Measurements from ENCODE around the gene TMEM154. TPM values are rescaled to one million over a fixed set of nuclear protein-coding genes. Genes with fewer than 3 reads are reported as not detected.

Gene TMEM154
- total RNA-seq, 2 experiments from 2014 or later = 20.0 to 22.2 TPM

DNA sequence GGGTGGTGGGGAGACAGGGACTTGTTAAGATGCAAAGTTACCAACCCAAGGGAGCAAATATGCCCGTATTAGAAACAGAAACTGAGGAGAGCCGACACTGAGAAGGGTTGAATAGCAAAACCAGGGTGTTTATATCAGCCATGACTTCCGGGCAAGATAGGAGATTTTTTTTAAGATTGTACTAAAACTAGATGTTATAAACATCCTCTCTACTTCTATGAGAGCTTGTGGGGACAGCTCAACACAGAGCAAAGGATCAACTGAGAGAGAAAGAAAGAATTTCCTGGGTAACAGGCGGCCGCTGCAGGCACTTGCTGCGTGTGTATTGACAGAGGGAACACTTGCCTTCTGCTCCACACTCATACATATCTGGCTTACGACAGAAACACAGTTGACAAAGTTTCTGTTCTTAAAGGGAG is 94.8 kb downstream of the TMEM154 start:
- peak overlapping the region; percentile 28 for H3K27ac Mint-ChIP-seq
- H3K27me3 Mint-ChIP-seq (ENCODE audit: low read depth) = peaks cover 11% of the 10 kb centered on the region
- H3K36me3 Mint-ChIP-seq (ENCODE audit: low read depth) = no peaks in the 10 kb centered on the region
- ATAC-seq (no peak), DNase-seq (no peak)
- H3K4me3 Mint-ChIP-seq = no peak overlapping the region
- peaks cover 4% of the 10 kb centered on the region for H3K9me3 Mint-ChIP-seq (ENCODE audit: insufficient read depth)
- ChIA-PET POLR2A (interaction anchor here (1.0 kb wide), 1 partner anchor 49 kb away, joined by 7 read pairs; the partner anchor contains the start of gene FBXW7), CTCF (interaction anchor here (1.1 kb wide), 1 partner anchor 47 kb away, joined by 3 read pairs; no protein-coding TSS in a partner anchor)
- no peaks in the 10 kb centered on the region for H3K4me1 Mint-ChIP-seq (ENCODE audit: low read depth)

DNA sequence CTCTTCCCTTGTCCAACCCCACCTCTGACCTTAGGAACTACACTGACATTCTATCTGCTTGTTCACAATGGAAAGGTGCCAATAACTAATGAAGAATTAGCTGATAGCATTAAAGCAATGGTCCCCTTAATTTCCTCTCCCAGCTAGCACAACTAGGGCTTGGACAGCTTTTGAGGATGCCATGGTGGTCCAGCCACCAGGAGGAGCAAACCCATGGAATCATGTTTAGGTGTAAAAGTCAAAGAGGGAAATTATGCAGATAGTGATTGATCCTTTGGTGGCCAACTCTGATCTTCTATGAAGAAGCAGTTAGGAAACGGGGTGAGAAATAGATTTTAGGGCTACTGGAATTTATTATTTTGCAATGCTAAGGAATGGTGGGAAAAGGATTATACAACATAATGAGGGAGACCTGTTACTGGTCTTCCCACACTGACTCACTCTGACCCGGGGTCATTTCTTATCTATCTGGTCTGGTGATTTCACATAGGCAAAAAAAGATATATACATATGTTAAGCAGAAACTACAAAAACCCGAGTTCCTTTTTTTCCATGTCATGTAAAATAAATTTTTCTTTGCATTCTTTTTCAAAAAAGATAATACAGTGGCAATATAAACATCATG is 98.1 kb downstream of the TMEM154 start:
- Mint-ChIP-seq H3K36me3 (ENCODE audit: low read depth) (no peaks in the 10 kb centered on the region), H3K4me3 (no peak overlapping the region)
- CTCF ChIA-PET = no interaction called here

DNA sequence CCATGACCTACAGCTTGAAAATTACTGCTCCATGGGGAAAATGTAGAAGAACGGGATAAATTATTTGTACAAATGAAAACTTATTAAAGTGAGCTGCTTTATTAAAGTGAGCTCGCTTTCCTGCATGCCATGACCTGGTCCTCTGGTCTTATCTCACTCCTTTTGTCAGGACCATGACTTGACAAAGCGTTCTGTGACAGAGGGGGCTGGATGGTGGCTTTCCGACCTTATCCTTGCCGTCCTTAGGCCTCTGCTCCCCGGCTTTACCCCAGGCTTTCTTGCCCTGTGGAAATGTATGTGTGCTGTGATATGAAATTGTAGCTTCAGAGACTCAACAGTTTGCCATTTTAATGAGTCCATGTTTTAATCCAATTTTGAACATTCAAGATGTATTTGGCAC is 99.9 kb downstream of the TMEM154 start:
- no peak for DNase-seq
- Mint-ChIP-seq H3K27ac (no peak overlapping the region), H3K9me3 (ENCODE audit: insufficient read depth) (peaks cover 4% of the 10 kb centered on the region), H3K4me3 (no peak overlapping the region), H3K27me3 (ENCODE audit: low read depth) (peaks cover 4% of the 10 kb centered on the region), H3K4me1 (ENCODE audit: low read depth) (no peaks in the 10 kb centered on the region), H3K36me3 (ENCODE audit: low read depth) (no peaks in the 10 kb centered on the region)
- no peak for ATAC-seq
- ChIA-PET CTCF (interaction anchor here (1.0 to 1.8 kb wide), 4 partner anchors 11 to 171 kb away, joined by 3 to 4 read pairs (median 4); no protein-coding TSS in a partner anchor), POLR2A (interaction anchor here (0.8 kb wide), 1 partner anchor 44 kb away, joined by 3 read pairs; the partner anchor contains the start of gene FBXW7)

More for the DNA sequence above, 98.1 kb downstream of the TMEM154 start:
- no peak overlapping the region for H3K27ac Mint-ChIP-seq
- no peak for ATAC-seq
- H3K4me1 Mint-ChIP-seq (ENCODE audit: low read depth) = no peaks in the 10 kb centered on the region
- POLR2A ChIA-PET = no interaction called here
- H3K9me3 Mint-ChIP-seq (ENCODE audit: insufficient read depth) = peaks cover 4% of the 10 kb centered on the region
- peaks cover 4% of the 10 kb centered on the region for H3K27me3 Mint-ChIP-seq (ENCODE audit: low read depth)
- no peak for DNase-seq

DNA sequence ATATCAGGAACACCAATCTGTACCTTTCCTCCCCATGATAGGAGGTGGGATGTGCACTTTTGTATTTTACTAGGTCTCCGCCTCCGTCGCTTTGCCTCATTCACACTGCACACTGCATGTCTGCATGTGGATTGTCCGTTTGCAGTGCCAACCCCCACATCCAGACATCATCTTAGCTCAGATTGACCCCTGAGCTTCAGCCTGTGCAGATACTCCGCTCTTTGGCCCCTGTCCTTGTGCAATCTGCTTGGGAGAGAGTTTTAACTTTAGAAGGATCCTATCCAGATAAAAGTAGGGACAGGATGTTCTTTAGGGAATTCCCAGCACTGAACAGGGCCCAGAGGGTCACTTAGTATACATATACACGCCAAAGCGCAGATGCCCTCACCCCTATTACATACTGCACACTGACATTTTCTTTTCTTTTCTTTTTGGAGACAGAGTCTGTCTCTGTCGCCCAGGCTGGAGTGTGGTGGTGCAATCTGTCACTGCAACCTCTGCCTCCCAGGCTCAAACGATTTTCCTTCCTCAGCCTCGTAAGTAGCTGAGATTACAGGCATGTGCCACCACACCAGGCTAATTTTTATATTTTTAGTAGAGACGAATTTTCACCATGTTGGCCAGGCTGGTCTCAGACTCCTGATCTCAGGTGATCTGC is 100.6 kb downstream of the TMEM154 start:
- ChIA-PET CTCF (interaction anchor here (0.7 to 1.8 kb wide), 7 partner anchors 12 to 170 kb away, joined by 3 to 7 read pairs (median 4); no protein-coding TSS in a partner anchor), POLR2A (interaction anchor here (0.7 kb wide), 1 partner anchor 43 kb away, joined by 3 read pairs; no protein-coding TSS in a partner anchor)
- H3K36me3 Mint-ChIP-seq (ENCODE audit: low read depth) = no peaks in the 10 kb centered on the region
- H3K9me3 Mint-ChIP-seq (ENCODE audit: insufficient read depth) = peaks cover 4% of the 10 kb centered on the region
- H3K27me3 Mint-ChIP-seq (ENCODE audit: low read depth) = peaks cover 6% of the 10 kb centered on the region
- no peak overlapping the region for H3K27ac Mint-ChIP-seq
- DNase-seq (no peak), ATAC-seq (no peak)
- no peaks in the 10 kb centered on the region for H3K4me1 Mint-ChIP-seq (ENCODE audit: low read depth)
- H3K4me3 Mint-ChIP-seq = no peak overlapping the region

DNA sequence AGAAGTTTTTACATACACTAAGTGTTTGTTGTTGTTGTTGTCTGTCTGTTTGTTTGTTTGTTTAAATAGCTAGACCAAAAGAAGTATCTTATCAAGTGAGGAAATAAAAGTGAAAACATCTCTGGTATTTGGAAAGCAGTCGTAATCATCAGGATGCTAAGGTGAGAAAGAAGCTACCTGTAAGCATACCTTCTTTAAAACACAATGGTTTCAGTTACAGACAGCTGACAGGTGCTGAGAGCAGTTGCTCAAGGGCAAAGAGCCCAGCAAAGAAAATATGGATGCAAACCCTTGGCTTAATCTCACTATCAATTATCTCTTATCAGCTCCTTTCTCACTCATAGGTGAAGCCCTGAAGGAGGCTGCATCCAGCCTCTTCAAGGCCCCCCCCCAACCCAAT is 101.1 kb downstream of the TMEM154 start:
- H3K36me3 Mint-ChIP-seq (ENCODE audit: low read depth) = no peaks in the 10 kb centered on the region
- POLR2A ChIA-PET = interaction anchor here (0.7 to 1.1 kb wide), 2 partner anchors 11 to 42 kb away, joined by 3 read pairs; no protein-coding TSS in a partner anchor
- H3K27ac Mint-ChIP-seq = no peak overlapping the region
- CTCF ChIA-PET = interaction anchor here (0.5 to 1.8 kb wide), 6 partner anchors 11 to 169 kb away, joined by 3 to 7 read pairs (median 4); no protein-coding TSS in a partner anchor
- peaks cover 4% of the 10 kb centered on the region for H3K9me3 Mint-ChIP-seq (ENCODE audit: insufficient read depth)
- ATAC-seq = no peak
- H3K4me3 Mint-ChIP-seq = no peak overlapping the region
- H3K4me1 Mint-ChIP-seq (ENCODE audit: low read depth) = no peaks in the 10 kb centered on the region
- peaks cover 10% of the 10 kb centered on the region for H3K27me3 Mint-ChIP-seq (ENCODE audit: low read depth)
- no peak for DNase-seq

DNA sequence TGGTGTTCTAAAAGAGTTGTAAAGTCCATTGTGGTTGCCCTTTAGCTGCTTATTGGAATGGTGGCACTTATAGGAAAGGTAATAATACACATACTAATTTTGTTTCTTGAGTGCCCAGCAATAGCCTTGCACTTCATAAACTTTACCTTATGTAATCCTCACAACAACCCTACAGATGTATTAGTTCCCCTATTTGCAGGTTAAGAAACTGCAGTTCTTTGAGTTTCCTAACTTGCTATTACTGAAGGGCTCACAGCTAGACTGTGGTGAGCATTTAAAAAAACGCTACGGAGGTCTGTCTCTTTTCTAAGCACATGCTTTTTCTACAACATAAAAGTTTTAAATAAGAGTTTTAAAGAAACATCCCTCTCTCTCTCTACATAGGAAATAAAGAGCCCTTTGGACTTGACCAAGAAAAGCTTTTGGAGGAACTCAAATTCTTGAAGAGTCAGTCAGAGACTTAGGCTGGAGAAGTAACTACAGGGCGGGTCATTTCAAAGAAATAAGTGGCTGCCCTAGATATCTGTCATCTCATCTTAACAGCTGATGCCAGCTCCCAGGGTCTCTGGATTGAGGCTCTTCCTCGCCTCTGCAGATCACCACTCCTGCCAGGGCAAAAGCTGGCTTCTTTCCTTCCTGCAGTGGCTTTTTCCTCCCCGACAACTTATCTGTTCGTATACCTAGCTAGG is 101.9 kb downstream of the TMEM154 start:
- H3K4me3 Mint-ChIP-seq = no peak overlapping the region
- DNase-seq (no peak), ATAC-seq (no peak)
- no peaks in the 10 kb centered on the region for H3K36me3 Mint-ChIP-seq (ENCODE audit: low read depth)
- peaks cover 5% of the 10 kb centered on the region for H3K27me3 Mint-ChIP-seq (ENCODE audit: low read depth)
- peaks cover 4% of the 10 kb centered on the region for H3K9me3 Mint-ChIP-seq (ENCODE audit: insufficient read depth)
- no peak overlapping the region for H3K27ac Mint-ChIP-seq
- POLR2A ChIA-PET = interaction anchor here (1.1 kb wide), 1 partner anchor 12 kb away, joined by 3 read pairs; no protein-coding TSS in a partner anchor
- CTCF ChIA-PET = interaction anchor here (0.5 to 1.8 kb wide), 5 partner anchors 10 to 434 kb away, joined by 3 to 7 read pairs (median 3); no protein-coding TSS in a partner anchor
- H3K4me1 Mint-ChIP-seq (ENCODE audit: low read depth) = no peaks in the 10 kb centered on the region

DNA sequence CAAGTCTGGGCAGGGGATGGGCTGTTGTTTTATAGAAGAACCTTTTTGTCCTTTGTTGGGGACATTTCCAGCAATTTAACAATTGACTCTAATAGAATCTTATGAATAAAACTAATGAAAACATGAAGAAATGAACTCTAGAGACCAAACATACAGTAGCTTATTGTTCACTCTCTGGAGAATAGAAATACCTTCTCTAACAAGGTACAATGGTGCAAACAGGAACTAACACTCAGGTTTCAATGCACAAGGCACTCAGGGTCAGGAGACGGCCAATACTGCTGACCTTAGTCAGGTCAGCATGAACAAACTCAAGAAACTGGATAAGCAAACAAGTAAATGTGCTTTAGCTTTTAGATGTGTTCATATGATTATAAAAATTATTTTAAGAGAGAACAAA is 104.3 kb downstream of the TMEM154 start:
- no peak overlapping the region for H3K4me3 Mint-ChIP-seq
- no peak for DNase-seq
- no peaks in the 10 kb centered on the region for H3K4me1 Mint-ChIP-seq (ENCODE audit: low read depth)
- CTCF ChIA-PET = interaction anchor here (0.9 kb wide), 1 partner anchor 13 kb away, joined by 3 read pairs; no protein-coding TSS in a partner anchor
- no peak for ATAC-seq
- no peak overlapping the region for H3K27ac Mint-ChIP-seq
- no peaks in the 10 kb centered on the region for H3K36me3 Mint-ChIP-seq (ENCODE audit: low read depth)
- H3K9me3 Mint-ChIP-seq (ENCODE audit: insufficient read depth) = no peaks in the 10 kb centered on the region
- peaks cover 11% of the 10 kb centered on the region for H3K27me3 Mint-ChIP-seq (ENCODE audit: low read depth)
- POLR2A ChIA-PET = no interaction called here

DNA sequence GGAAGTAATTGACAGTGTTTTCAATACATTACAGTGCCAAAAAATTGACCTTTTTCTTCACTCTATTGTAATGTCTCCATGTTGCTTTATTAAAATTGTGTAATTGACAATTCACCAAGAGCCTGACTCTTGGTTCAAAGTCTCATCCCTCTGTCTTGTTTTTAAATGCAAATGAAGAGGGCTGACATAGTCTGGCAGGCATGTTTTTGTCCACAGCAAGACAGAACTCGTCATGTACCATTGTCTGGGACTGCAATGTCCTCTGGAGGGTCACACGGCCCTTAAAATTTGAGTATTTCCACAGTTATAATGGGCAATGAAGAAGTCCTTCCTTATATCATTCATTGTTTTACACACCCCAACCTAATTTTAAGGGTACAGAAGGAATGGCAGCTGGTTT is 105.9 kb downstream of the TMEM154 start:
- no peaks in the 10 kb centered on the region for H3K9me3 Mint-ChIP-seq (ENCODE audit: insufficient read depth)
- no peaks in the 10 kb centered on the region for H3K4me1 Mint-ChIP-seq (ENCODE audit: low read depth)
- no peak overlapping the region for H3K4me3 Mint-ChIP-seq
- no peaks in the 10 kb centered on the region for H3K36me3 Mint-ChIP-seq (ENCODE audit: low read depth)
- ChIA-PET CTCF (interaction anchor here (1.4 kb wide), 1 partner anchor 17 kb away, joined by 3 read pairs; no protein-coding TSS in a partner anchor), POLR2A (no interaction called here)
- ATAC-seq = no peak
- peaks cover 11% of the 10 kb centered on the region for H3K27me3 Mint-ChIP-seq (ENCODE audit: low read depth)
- no peak for DNase-seq
- no peak overlapping the region for H3K27ac Mint-ChIP-seq

DNA sequence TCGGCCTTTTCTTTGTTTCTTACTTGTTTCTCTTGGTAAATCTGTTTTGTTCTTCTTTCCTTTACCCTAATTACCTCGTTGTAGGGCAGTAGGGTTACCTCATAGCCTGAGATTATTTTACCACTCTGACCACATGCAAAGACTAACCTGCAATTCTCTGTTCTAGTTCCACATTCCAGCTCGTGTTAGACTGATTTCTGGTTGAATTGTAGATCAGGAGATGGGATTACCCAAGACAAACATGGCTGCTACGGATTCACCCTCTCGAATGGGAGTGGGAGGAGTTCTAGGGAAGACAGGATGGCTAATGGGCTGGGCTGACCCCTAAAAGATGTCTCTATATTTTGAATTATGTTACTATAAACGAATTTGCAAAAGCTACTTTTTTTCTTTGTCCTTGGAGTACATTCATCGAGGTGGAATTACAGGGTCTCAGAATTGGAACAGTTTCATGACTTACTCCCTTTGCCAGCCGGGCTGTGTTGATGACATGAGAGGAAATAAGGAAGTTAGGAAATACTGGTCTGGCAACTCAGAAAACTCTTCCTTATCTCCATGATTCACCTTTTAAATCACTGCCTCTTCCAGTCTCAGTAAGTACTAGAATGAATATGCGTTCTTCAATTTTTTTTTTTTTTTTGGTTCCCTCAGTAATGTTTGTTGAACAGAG is 107.2 kb downstream of the TMEM154 start:
- no peaks in the 10 kb centered on the region for H3K4me1 Mint-ChIP-seq (ENCODE audit: low read depth)
- H3K9me3 Mint-ChIP-seq (ENCODE audit: insufficient read depth) = no peaks in the 10 kb centered on the region
- POLR2A ChIA-PET = interaction anchor here (0.6 kb wide), 1 partner anchor 14 kb away, joined by 3 read pairs; no protein-coding TSS in a partner anchor
- H3K27ac Mint-ChIP-seq = no peak overlapping the region
- H3K36me3 Mint-ChIP-seq (ENCODE audit: low read depth) = no peaks in the 10 kb centered on the region
- CTCF ChIA-PET = no interaction called here
- DNase-seq (no peak), ATAC-seq (no peak)
- peaks cover 13% of the 10 kb centered on the region for H3K27me3 Mint-ChIP-seq (ENCODE audit: low read depth)
- H3K4me3 Mint-ChIP-seq = no peak overlapping the region

DNA sequence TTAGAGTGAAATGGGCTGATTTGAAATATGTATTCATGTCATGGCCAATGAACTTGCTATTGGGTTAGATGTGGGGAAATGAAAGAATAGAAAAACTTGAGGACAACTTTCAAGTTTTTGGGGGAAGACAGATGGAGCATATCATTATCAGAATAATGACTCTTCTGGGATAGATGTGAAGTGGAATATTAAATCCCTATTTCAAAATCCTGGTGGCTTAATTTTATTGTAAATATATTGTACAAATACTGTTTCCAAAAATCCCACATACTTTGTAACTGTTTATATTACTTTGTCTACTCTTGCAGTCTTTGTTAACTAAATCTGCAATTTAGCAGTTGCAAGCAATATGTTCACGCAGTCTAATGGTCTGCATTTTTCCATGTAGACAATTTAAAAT is 108.0 kb downstream of the TMEM154 start:
- no peak overlapping the region for H3K4me3 Mint-ChIP-seq
- ATAC-seq (no peak), DNase-seq (no peak)
- POLR2A ChIA-PET = no interaction called here
- no peaks in the 10 kb centered on the region for H3K9me3 Mint-ChIP-seq (ENCODE audit: insufficient read depth)
- H3K4me1 Mint-ChIP-seq (ENCODE audit: low read depth) = no peaks in the 10 kb centered on the region
- CTCF ChIA-PET = no interaction called here
- H3K27ac Mint-ChIP-seq = no peak overlapping the region
- H3K36me3 Mint-ChIP-seq (ENCODE audit: low read depth) = no peaks in the 10 kb centered on the region
- peaks cover 13% of the 10 kb centered on the region for H3K27me3 Mint-ChIP-seq (ENCODE audit: low read depth)

DNA sequence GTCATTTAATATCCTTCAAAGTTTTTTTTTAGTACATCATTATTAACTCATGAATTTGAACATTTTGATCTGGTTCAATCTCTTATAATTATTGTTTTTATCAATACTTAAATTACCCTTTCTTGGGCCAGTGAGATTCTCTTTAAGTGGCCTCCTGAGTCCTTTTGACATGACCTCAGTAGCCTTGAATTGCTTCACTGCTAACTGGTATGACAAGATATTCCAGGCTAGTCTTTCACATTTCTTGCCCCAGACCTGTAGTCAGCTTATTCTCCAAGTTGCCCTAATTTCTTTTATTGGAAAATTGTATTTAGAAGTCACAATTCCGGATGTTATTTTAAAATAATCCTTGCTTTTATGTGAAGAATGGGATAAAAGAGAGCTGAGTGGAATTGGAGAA is 108.5 kb downstream of the TMEM154 start:
- POLR2A ChIA-PET = no interaction called here
- ATAC-seq (no peak), DNase-seq (no peak)
- CTCF ChIA-PET = no interaction called here
- Mint-ChIP-seq H3K36me3 (ENCODE audit: low read depth) (no peaks in the 10 kb centered on the region), H3K27ac (no peak overlapping the region), H3K27me3 (ENCODE audit: low read depth) (peaks cover 13% of the 10 kb centered on the region), H3K9me3 (ENCODE audit: insufficient read depth) (no peaks in the 10 kb centered on the region), H3K4me1 (ENCODE audit: low read depth) (no peaks in the 10 kb centered on the region), H3K4me3 (no peak overlapping the region)
